ENCODE data around the gene PPP1R14B.

PPP1R14B gene

DNA sequence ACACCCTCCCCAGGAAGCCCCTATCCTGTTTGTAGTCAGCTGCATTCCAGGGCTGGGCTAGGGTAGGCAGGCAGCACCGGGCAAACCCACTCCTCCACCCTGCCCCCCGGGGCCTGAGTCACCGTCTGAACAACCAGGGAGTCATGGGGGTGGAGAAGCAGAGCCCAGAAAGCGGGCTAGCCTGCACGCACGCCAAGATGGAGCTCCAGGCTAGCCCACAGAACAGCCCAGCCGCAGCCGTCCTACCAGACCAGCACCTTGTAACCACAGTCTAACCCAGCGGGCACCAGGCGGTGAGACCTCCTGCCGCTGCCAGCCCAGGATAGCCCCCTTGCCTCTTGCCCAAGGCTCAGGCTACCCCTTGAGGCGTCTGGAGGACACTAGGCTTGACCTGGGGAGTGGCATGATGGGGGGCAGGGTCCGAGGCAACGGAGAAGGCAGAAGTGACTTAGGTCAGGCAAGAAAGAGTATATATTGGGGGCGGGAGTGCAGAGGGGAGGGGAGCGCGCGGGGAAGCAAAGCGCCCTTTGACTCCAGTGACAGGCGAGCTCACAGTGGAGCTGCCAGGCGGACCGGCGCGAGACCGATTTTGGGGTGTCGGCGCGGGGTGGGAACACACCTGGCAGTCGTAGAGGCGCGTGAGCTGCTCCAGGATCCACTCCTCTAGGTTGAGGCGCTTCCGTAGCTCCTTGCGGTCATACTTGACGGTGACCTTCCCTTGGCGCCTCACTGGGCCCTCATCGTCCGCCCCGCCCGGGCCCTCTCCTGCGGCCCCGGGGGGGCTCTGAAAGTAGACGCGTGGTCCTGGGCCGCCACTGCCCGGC is 734 bp downstream of the PPP1R14B start:
- peak; percentile 70 for DNase-seq (ENCODE audit: low read depth)

DNA sequence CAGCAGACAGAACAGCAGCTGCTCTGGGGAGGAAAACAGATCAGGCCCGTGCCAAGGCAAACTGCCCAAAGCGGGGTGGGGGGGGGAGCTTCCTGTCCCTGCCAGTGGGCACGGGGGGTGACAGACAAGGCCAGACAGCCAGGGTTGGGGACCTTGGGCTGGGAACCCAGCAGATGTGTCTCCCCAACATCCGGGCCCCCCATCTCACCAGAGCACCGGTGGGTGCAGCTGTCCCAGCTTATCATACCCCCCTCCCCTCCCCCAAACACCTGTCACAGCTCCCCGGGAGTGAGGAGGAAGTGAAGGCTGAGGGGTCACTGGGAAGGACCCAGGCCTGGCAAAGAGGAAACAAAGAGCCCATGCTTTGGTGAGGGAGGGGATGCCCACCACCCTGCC is 1.3 kb downstream of the PPP1R14B start:
- DNase-seq (ENCODE audit: low read depth), result no peak

DNA sequence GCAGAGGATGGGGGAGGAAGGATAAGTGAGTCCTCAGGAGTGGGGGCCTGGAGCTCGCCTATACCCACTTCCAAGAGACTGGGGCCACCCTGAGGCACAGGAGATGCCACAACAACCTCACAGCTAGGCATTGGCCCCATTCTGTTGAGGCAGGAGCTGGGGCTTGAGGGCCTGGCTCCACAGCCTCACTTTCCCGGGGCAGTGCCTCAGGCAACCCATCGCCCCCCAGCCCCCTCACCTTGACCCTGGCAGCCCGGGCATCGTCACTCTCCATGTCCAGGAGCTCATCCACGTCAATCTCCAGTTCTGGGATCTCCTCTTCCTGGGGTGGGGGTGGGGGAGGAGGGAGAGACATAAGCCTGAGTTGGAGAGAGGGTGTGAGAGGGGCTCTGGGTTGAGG is 1.8 kb downstream of the PPP1R14B start:
- no peak for DNase-seq (ENCODE audit: low read depth)

DNA sequence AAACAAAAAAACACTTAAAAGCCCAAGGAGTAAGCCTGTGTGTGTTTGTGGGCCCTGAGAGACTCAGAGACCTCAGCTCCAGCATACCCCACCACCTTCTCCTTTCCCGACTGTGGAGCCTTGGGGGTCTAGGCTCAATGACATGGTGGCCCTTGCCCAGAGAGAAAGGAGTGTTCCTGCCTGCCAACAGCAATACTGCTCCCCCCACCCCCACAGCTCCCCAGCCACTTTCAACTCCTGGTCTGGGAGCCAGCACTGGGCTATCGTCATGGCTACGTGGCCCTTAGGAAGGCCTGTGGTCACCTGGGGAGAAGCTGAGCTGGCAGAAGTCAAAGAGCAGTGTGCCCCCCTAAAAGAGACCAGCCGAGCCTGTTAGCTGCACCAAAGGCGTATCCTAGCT is 2.6 kb downstream of the PPP1R14B start:
- DNase-seq (ENCODE audit: low read depth), result no peak

DNA sequence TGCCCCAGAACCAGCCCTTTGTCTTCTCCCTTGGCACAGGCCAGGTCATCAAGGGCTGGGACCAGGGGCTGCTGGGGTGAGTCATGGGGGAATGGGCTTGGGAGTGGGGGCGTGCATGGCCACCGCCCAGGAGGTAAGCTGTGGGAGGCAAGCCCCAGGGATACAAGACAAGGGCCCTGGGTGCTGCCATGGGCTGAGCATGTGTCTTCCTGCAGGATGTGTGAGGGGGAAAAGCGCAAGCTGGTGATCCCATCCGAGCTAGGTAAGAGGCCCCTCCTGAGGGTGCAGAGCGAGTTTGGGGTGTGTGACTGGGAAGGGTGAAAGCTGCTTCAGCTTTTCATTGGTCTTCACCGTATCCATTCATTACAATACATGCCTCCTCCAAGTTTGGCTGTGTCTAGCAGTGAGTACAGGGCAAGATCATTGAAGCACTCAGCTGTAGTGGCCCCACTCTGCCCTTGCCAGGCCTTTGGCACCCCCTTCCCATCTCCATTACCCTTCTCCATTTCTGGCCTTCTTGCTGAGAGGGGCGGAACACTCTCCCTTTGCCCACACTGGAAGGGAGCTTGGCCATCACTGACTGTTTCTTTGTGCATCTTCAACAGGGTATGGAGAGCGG is 3.4 kb downstream of the PPP1R14B start:
- DNase-seq (ENCODE audit: low read depth), result no peak

DNA sequence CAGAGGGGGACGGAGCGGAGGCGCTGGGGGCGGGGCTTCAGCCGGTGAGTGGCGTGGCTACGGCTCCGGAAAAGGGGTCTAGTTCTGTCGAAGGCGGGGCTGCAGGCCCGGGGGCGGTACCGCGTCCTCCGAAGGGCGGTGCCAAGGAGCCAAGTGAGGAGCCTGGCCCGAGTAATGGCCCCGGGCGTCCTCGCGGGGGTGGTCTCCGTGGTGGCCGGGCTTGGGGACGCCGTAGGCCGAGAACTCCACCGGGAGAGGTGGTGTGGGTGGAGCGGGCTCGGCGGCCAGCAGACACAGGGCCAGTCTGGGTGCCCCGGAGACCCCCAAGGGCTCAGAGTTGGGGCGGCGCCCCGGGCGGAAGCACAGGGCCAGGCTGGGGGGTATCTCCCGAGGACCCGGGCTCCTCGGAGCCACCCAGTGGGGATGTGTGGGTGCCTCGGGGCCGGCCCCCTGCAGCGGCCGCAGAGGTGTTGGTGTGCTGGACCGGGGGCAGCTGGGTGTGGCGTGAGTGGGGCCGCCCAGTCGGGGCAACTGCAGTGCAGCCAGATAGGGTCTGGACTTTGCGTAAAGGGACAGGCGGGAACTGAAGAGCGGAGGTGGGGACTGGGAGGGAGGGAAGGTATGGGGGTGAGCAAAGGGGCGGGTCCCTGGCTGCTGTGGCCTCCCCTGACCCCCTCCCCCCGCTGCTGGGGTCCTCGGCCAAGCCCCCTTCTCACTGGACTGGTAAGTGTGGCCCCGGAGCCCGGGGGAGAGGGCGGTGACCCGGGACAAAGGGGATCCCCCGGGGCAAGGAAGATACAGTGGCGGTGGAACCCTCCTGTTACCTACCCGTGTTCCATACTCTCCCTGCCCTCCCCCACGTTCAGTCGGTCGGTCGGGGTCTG is 5.0 kb downstream of the PPP1R14B start:
- DNase-seq (ENCODE audit: low read depth), result peak; percentile 96

DNA sequence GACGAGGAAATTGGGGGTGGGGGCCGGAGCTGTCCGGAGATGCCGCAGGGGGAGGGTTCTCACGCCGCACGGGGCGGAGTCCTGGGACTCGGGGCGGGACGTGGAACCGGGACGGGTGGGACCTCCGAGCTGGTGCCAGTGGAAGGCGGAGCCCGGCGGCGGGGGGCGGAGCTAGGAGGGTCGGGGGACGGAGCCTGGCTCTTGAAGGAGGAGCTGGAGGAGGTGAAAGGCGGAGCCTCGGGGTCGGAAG is 5.6 kb downstream of the PPP1R14B start:
- DNase-seq (ENCODE audit: low read depth), result no peak

DNA sequence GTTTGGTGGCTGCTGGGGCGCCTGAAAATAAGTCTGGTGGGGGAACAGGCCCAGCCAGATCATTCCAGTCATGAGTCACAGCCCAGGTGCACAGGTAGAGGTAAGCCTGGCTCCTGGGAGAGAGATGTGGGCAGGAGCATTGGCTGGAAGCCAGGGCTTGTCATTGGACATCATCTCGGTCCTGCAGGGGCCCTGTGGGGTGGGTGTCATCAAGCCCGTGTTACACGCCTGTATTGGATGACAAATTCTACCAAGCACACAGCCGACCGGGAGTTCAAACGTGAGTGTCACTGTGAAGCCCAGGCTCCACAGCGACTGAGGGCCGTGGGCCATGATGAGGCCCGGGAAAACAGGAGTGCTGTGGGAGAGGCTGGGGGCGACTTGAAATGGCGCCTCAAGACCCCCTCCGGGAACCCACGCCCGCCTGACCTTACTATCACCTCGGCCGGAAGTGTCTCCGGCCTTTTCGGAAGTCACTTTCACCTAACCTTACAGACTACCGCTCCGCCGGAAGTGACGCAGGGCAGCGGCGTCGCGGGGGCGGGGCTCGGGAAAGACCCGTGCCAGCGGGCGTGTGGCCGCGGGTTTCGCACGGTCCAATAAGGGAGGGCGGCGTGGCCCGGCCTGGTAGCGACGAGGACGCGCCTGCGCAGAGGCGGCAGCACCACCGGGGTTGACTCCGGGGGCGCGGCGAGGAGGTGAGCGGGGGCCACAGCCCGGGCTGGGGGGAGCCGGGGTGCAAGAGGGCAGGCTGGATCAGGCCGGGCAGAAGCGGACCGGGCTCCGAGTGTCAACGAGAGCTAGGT is 6.1 kb downstream of the PPP1R14B start, which contains the start of gene FKBP2:
FKBP2 (plus strand) TSS at position 661 of the 806 bp plus-strand sequence. CDS start 1,293 bp downstream, outside the sequence.
- DNase-seq (ENCODE audit: low read depth), result peak; percentile 79

DNA sequence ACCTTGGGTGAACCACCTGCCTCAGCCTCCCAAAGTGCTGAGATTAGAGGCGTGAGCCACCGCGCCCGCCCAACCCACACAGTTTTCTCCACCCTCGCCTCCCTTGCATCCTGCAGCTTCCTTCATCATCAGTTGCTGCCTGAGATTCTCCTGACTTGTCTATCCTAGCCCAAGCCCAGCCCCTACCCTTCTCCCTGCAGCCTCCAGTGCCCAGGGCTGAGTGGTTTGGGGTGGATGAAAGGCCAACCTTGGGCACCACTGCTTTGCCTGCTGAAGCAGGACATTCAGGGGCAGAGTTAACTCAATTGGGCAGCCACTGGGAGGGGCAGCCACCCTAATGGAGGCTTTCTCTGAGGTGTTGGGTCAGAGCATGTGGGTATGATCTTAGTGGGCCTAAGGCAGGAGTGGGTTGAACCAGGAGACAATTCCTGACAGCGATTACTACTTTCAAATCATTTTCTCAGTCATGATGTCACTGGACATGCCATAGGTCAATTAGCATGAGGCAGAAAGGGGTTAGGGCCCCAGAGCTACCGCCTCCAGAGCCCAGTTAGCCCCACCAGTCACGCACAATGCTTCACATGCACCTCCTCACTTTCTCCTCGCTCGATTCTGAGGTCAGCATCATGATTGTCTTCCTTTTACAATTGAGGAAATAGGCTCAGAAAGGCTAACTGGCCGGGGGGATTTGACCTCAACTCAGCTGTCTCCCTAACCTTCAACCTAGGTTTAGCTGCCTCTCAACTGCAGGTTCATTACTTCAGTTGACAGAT is 6.9 kb downstream of the PPP1R14B start:
- DNase-seq (ENCODE audit: low read depth), result no peak

DNA sequence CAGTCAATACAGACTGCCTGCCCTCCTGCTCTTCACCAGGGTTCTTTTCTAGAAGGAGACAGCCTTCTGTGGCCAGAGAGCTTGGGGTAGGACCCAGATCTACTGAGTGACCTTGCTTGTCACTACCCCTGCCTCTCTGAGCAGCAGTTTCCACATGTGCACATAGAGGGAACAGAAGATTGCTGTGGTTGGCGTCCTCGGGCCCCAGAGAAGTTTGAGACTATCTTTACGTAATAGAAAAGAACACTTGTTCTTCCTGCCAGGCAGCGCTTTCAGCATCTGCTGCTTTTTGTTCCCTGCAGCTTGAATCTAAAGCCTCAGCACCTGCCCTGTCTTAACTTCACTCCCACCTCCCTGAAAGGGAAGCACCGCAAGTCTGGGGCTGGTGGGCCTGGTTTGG is 7.7 kb downstream of the PPP1R14B start:
- DNase-seq (ENCODE audit: low read depth), result no peak

DNA sequence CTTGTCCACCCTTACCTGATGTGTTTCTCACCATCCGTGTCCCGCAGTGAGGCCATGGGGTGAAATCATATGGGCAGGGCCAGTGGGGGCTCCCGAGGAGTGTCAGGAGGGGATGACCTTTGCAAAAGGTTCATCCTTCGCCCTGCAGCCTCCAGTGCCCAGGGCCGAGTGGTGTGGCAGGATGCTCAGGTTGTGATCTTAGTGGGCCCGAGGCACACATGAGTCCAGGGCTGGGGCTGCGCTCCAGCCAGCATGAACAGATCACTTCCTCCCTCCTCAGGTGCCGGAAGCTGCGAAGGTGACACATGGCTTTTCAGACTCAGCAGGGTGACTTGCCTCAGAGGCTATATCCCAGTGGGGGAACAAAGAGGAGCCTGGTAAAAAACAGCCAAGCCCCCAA is 8.7 kb downstream of the PPP1R14B start:
- no peak for DNase-seq (ENCODE audit: low read depth)

DNA sequence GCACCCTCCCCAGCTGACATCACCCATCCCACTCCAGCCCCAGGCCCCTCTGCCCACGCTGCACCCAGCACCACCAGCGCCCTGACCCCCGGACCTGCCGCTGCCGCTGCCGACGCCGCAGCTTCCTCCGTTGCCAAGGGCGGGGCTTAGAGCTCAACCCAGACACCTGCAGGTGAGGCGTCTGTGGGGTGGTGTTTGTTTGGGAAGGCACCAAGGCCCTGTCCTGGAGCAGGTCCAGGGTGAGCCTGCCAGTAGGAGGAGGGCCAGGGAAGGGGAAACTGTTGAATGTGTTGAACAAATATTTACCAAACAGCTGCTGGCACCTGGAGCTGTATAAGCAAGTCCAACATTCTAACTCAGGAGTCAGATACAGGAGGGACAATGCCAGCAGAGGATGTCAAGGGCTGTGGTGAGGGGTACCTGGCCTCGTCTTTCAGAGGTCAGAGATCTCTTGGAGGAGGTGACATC is 9.2 kb downstream of the PPP1R14B start:
- DNase-seq (ENCODE audit: low read depth), result no peak

DNA sequence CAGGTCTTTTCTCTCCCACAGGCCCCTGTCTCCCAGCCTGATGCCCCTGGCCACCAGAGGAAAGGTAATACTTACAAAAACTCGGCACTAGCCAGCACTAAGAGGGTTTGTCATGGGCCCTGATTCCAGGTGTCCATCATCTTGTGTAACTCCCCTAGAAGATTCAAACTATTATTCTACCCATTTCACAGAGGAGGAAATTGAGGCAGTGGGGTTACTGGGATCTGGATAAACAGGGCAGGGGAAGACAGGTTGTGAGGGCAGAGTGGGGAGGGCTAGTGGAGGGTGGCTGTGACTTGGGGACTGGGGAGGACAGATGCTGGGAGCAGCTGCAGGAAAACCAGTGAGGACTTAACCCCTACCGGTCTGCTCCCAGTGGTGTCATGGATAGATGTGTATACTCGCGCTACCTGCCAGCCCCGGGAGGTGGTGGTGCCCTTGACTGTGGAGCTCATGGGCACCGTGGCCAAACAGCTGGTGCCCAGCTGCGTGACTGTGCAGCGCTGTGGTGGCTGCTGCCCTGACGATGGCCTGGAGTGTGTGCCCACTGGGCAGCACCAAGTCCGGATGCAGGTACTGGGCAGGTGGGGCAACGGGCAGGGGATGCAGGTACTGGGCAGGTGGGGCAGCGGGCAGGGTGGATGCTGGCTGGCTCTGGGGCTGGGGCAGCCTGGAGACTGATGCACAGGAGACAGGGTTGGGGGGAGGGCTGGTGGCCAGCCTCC is 11.1 kb downstream of the PPP1R14B start:
- DNase-seq (ENCODE audit: low read depth), result no peak

DNA sequence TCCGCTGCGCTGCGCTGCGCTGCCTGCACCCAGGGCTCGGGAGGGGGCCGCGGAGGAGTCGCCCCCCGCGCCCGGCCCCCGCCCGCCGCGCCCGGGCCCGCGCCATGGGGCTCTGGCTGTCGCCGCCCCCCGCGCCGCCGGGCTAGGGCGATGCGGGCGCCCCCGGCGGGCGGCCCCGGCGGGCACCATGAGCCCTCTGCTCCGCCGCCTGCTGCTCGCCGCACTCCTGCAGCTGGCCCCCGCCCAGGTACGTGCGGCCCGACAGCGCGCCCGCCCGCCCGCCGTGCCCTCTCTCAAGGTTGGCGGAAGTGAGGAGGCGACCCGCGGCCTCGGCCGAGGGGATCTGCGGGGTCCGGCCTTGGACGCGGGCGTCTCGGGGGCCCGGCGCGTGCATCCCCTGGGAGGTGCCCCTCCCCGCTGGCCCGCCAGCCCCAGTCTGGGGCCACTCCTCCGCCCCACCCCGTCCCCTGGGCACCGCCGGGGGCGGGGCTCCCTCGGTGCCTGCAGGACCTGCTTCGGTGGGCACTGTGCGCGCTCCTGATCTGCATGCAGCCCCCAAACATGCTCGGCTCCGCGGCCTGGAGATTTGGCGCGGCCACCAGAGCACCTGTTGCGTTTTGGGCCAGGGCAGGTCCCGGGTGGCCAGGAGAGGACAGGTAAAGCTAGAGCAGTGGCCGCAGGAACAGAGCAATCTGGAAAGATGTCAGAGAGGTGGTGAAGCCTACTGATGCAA is 11.9 kb downstream of the PPP1R14B start:
- DNase-seq (ENCODE audit: low read depth), result no peak

DNA sequence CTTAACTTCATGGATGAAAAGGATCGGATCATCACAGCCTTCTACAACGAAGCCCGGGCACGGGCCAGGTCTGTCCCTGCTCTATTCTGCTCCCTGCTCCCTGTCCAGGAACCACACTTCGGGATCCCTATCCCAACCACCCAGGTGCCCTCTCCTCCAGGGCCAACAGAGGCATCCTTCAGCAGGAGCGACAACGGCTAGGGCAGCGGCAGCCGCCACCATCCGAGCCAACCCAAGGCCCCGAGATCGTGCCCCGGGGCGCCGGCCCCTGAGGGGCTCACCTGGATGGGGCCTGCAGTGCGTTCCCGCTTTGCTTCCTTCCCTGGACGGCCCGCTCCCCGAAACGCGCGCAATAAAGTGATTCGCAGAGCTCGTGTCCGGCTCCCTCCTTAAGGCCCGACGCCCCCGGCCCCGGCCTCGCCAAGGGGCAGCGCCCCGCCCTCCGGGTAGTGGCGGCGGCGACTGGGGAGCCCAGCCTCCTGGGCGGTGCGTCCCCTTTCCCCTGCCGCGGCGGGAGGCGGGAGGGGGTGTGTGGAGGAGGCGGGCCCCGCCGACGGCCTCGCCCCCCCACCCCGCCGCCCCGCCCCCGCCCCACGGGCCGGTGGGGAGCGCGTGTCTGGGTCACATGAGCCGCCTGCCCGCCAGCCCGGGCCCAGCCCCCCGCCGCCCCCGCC is 12.7 kb downstream of the PPP1R14B start, which contains the start of gene VEGFB:
VEGFB (plus strand) TSS at position 672 of the 674 bp plus-strand sequence. CDS start 250 bp downstream, outside the sequence.
- no peak for DNase-seq (ENCODE audit: low read depth)

DNA sequence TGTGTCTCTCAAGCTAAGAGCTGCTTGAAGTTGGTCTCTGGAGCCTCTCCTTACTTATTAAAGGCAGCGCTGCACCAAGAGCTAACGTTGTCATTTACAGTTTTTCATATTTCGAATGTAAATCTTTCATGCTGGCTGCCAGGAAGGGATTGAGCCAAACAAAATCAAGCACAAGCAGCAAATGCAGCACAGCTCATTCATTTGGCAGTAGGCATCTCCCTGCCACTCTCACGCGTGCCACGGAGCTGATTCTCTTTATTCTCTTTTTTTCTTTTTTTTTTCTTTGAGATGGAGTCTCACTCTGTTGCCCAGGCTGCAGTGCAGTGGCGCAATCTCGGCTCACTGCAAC is 13.8 kb downstream of the PPP1R14B start:
- DNase-seq (ENCODE audit: low read depth), result no peak

DNA sequence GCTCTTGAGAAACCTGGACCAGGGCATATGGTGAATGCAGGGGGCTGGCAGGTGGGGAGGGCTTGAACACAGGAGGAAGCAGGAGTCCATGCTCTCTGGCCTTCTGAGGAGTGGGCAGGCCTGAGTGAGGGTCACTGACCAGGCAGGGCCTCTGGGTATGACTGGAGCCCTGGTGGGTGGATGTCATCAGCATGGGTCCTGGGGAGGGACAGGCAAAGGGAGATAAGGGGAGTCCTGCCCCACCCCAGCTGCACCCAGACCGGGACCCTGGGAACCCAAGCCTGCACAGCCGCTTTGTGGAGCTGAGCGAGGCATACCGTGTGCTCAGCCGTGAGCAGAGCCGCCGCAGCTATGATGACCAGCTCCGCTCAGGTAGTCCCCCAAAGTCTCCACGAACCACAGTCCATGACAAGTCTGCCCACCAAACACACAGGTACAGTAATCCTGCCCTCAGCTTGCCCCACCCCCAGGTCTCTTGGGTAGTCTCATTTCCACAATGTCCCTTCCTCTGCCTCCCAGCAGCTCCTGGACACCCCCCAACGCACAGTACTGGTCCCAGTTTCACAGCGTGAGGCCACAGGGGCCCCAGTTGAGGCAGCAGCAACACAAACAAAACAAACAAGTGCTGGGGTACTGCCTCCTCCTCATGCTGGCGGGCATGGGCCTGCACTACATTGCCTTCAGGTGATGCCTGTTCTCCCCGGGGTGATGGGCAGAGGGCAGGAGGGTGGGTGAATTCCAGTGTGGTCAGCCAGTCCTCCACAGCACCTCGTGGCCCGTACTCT is 14.4 kb downstream of the PPP1R14B start:
- DNase-seq (ENCODE audit: low read depth), result no peak

DNA sequence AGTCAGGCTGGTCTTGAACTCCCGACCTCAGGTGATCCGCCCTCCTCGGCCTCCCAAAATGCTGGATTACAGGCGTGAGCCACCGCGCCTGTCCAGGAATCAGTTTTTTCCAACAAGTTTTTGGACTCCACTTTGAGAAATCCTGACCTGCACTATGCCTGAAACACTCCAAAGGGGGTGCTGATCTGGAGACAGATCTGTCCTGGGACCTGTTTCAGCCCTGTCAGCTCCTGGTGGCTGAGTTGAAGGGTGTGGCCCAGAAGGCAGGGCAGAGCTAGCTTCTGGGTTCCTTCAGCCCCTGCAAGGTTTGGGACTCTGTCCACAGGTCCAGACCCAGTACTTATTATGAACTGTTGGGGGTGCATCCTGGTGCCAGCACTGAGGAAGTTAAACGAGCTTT is 15.2 kb downstream of the PPP1R14B start:
- DNase-seq (ENCODE audit: low read depth), result no peak
